HL-60 (cell line): ENCODE measurements around the gene MPO.

ENCODE experiments used
- DNase-seq, 2 experiments: peaks; one replicate each; pipeline ENCODE4 v3.0.0-alpha.2; 2010 to 2020; ENCODE audit warnings: low read depth in 1 of 2, low spot score in 1 of 2
- H3K27ac ChIP-seq: fragments of 250-450 bp; sonication (Bioruptor Pico); replicated peaks from 2 replicates; pipeline ENCODE4 v1.5.1; 2020; ENCODE audit warnings: mild to moderate bottlenecking, moderate library complexity
- H3K27me3 ChIP-seq: fragments of 250-450 bp; sonication (Bioruptor Pico); 2 replicates; pipeline ENCODE4 v1.5.1; 2021; ENCODE audit warnings: mild to moderate bottlenecking, moderate library complexity; ENCODE audit not compliant: insufficient read depth, poor library complexity, severe bottlenecking
- H3K4me3 ChIP-seq: replicated peaks from 2 replicates; pipeline ENCODE4 v1.5.1; 2011; ENCODE audit warnings: mild to moderate bottlenecking, control low read depth, low read length; ENCODE audit not compliant: insufficient read depth
- CTCF ChIP-seq: IDR thresholded peaks from one replicate; pipeline ENCODE4 v1.5.1; 2011; ENCODE audit warnings: low read length, control low read depth, inconsistent platforms; ENCODE audit not compliant: insufficient read depth
- GABPA ChIP-seq: IDR thresholded peaks from 2 replicates; pipeline ENCODE4 v1.6.1; 2012; ENCODE audit warnings: low read depth
- POLR2AphosphoS5 ChIP-seq: IDR thresholded peaks from 2 replicates; pipeline ENCODE4 v1.6.1; 2012; ENCODE audit warnings: low read depth
- REST ChIP-seq: IDR thresholded peaks from 2 replicates; pipeline ENCODE4 v1.6.1; 2012; ENCODE audit warnings: low read depth; ENCODE audit not compliant: insufficient replicate concordance
- SPI1 ChIP-seq: IDR thresholded peaks from 2 replicates; pipeline ENCODE4 v1.6.1; 2012; ENCODE audit warnings: low read depth, mild to moderate bottlenecking, borderline replicate concordance

The MPO gene

GRCh38 chr17:58233543-58233942, 47.2 kb downstream of the MPO start:
- TF ChIP-seq SPI1 = peak; percentile 65; the same call in 1 of the 2 replicates
- no peak for TF ChIP-seq CTCF
- Histone ChIP-seq H3K4me3 (no peak overlapping the region), H3K27ac (peak overlapping the region; percentile 39), H3K27me3 (no peaks in the 10 kb centered on the region)
- DNase-seq = no peak

GRCh38 chr17:58232707-58233156, 48.0 kb downstream of the MPO start:
- Histone ChIP-seq H3K27ac (no peak overlapping the region; the same call in 1 of the 2 replicates), H3K4me3 (no peak overlapping the region), H3K27me3 (no peaks in the 10 kb centered on the region)
- TF ChIP-seq GABPA (no peak), CTCF (peak; percentile 22), POLR2AphosphoS5 (peak; percentile 75), REST (peak; percentile 18), SPI1 (peak; percentile 77; the same call in 1 of the 2 replicates)
- peak; percentile 94 for DNase-seq

GRCh38 chr17:58231641-58232040, 49.1 kb downstream of the MPO start:
- no peak overlapping the region for H3K4me3 ChIP-seq
- no peaks in the 10 kb centered on the region for H3K27me3 ChIP-seq
- TF ChIP-seq POLR2AphosphoS5 (no peak), GABPA (no peak), CTCF (no peak), SPI1 (no peak), REST (no peak)
- H3K27ac ChIP-seq = no peak overlapping the region
- no peak for DNase-seq

DNA sequence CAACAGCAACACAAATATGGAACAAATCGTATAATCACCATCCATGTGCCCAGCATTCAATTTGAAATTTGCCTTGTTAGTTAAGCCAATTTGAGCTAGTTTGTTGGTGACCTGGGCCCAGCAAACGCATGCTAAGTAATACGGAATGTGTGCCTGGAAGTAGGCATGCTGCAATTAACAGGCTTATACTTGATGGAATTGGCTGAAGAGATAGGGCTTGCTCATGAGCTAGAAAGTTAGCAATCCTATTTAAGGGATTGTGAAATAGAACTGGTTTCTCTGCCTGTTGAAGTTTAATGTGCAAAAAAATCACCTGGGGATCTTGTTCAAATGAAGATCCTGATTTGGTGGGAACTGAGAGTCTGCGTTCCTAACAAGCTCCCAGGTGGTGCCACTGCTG, 50.9 kb downstream of the MPO start:
- TF ChIP-seq SPI1 (no peak), REST (no peak), CTCF (no peak), POLR2AphosphoS5 (no peak), GABPA (no peak)
- Histone ChIP-seq H3K4me3 (no peak overlapping the region), H3K27ac (no peak overlapping the region), H3K27me3 (no peaks in the 10 kb centered on the region)
- DNase-seq = no peak
